Stimulated activated CD8-positive, alpha-beta memory T cell treated with anti-CD3 and anti-CD28 coated beads, Interleukin-12 subunit alpha, Interleukin-12 subunit beta, amount 100 ng/mL, for 4 hours (primary cell): Measurements from ENCODE around the gene STK40.

Experiments
- DNase-seq: peaks from one replicate; pipeline ENCODE4 v3.0.0-alpha.2; 2020; ENCODE audit warnings: low read depth

The STK40 gene

GRCh38 chr1:36309397-36309796 lies 76.3 kb downstream of the STK40 start:
- no peak for DNase-seq

GRCh38 chr1:36307601-36308330 lies 78.0 kb downstream of the STK40 start:
- DNase-seq: no peak

DNA sequence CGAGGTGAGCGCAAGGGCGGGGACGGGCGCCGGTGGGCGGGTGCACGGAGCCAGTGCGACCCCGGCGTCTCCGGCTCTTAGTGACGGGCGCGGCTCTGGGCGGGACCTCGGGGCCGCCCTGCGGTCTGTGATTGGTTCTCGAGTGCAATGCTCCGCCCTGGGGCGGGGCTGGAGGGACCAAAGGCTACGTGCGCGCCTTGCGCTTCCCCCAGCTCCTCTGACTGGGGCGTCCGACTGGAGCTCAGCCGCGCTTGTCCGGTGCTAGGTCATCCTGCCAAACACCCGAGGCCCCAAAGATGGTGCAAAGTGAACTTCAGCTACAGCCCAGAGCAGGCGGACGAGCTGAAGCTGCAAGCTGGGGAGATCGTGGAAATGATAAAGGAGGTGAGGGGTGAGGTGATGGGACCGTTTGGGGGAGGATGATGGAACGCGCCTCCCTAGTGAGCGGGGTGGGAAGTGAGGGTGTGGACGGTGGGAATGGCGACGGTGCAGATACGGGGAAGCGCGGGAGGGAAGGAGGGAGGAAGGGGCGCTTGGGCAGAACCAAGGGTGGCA lies 78.7 kb downstream of the STK40 start:
- peak; percentile 88 for DNase-seq

GRCh38 chr1:36306210-36306901 lies 79.4 kb downstream of the STK40 start, which contains the start of gene SH3D21:
Gene SH3D21 (plus strand): TSS chr1:36306368. CDS start chr1:36306421, 53 bp downstream.
- DNase-seq: no peak

- DNase-seq: no peak
Observed at GRCh38 chr1:36305915-36306209, 79.9 kb downstream of the STK40 start.

GRCh38 chr1:36304970-36305914 lies 80.5 kb downstream of the STK40 start:
- DNase-seq: no peak

DNA sequence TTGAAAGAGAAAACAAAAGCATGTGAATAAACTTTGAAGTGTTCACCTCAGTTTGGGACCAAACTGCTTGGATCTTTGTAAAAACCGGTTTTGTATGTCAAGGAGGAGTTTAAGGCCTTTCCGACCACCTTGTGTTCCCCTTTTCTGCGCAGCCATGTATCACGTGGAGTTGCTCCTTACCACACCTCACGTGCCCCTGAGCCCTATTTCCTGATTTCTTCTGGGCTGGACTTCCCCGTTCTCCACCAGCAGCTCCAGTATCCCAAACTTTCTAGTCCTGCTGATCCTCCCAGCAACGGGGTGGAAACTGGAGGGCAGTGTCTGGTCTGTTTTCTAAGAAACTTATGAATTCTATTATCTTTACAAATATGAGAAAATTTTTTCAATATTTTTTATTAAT lies 81.2 kb downstream of the STK40 start:
- no peak for DNase-seq

- no peak for DNase-seq
Observed at GRCh38 chr1:36303650-36304360, 81.9 kb downstream of the STK40 start.

- no peak for DNase-seq
Observed at GRCh38 chr1:36303244-36303643, 82.5 kb downstream of the STK40 start.

GRCh38 chr1:36301220-36301619 lies 84.5 kb downstream of the STK40 start:
- DNase-seq: no peak

GRCh38 chr1:36300526-36300925 lies 85.2 kb downstream of the STK40 start:
- DNase-seq: no peak

DNA sequence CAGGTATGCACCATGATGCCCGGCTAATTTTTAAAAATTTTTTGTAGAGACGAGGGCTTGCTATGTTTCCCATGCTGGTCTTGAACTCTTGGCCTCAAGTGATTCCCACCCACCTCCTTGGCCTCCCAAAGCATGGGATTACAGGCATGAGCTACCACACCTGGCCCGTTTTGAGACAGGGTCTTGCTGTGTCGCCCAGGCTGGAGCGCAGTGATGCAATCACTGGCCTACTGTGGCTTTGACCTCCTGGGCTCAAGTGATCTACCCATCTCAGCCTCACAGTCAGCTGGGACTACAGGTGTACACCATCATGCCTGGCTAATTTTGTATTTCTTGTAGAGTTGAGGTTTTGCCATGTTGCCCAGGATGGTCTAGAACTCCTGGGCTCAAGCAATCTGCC lies 87.1 kb downstream of the STK40 start:
- DNase-seq: no peak

- no peak for DNase-seq
Observed at GRCh38 chr1:36297062-36297461, 88.7 kb downstream of the STK40 start.

GRCh38 chr1:36295390-36295789 lies 90.3 kb downstream of the STK40 start:
- DNase-seq: no peak
